ENCODE measurements around the gene DHX8. TPM values are rescaled to one million over a fixed set of nuclear protein-coding genes. Genes with fewer than 3 reads are reported as not detected.
A peak's percentile ranks its signal among the peaks of the same experiment; 100 is the strongest.

DHX8 gene
- total and polyA plus RNA-seq, 2 of the 4 experiments (the other 2 are of a cell fraction) = 21.8 to 50.0 TPM

DNA sequence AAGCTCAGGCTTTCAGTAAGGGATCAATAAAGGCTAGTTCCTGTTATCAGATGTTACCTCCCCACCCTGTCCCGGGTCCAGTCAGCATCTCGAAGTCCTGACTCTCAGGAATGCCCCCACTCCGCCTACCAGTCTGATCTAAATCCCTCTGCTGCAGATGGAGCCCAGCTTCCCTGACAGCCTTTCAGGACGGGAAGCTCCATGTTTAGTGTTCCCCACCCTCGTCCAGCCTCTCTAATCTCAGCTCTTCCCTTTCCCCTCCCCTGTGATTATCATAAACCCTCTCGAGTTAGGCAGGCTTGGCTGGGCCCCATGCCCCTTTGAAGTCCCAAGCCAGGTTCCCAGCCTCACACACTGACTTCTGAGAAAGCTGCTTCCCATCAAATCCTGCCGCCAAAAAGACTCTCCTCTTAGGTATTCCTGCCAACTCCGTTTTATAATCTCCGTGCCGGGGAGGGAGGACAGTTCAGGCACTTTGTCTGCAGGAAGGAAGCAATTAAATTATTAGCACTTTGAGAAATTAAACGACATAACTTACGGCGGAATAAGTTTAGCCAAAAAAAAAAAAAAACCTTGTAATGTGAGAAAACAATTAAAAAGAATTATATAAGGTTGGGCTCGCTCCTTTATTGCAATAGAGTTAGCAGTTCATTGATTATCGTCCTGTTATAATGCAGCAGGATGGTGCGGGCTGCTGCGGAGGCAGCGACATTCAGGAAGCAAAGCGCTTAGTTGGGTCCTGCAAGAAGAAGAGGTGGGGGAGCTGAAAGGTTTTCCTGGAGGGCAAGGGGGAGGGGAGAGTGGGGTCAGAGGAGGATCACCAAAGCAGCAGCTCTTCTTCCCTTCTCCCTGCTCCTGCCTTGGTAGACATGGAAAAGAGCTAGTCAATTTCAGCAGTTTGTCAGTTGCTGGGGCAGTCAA lies 79.2 kb downstream of the DHX8 start:
- TF ChIP-seq SMC3 (IDR thresholded peaks at IDR 0.05; ENCODE audit: low read depth, low read length) = no peak
- no peak for TF ChIP-seq MAZ (IDR thresholded peaks at IDR 0.05; ENCODE audit: borderline replicate concordance, low read depth, low read length)
- TF ChIP-seq RCOR1 (IDR thresholded peaks at IDR 0.05; ENCODE audit: insufficient replicate concordance, low read length) = no peak
- TF ChIP-seq BHLHE40 (IDR thresholded peaks at IDR 0.05; ENCODE audit: low read depth, low read length) = no peak
- no peak for TF ChIP-seq POLR2A (IDR thresholded peaks at IDR 0.05; ENCODE audit: low read depth, low read length)
- TF ChIP-seq RAD21 (IDR thresholded peaks at IDR 0.05; ENCODE audit: low read length) = no peak
- TF ChIP-seq MAFK (IDR thresholded peaks at IDR 0.05; ENCODE audit: low read depth, low read length) = no peak
- TF ChIP-seq, protein P1, sequence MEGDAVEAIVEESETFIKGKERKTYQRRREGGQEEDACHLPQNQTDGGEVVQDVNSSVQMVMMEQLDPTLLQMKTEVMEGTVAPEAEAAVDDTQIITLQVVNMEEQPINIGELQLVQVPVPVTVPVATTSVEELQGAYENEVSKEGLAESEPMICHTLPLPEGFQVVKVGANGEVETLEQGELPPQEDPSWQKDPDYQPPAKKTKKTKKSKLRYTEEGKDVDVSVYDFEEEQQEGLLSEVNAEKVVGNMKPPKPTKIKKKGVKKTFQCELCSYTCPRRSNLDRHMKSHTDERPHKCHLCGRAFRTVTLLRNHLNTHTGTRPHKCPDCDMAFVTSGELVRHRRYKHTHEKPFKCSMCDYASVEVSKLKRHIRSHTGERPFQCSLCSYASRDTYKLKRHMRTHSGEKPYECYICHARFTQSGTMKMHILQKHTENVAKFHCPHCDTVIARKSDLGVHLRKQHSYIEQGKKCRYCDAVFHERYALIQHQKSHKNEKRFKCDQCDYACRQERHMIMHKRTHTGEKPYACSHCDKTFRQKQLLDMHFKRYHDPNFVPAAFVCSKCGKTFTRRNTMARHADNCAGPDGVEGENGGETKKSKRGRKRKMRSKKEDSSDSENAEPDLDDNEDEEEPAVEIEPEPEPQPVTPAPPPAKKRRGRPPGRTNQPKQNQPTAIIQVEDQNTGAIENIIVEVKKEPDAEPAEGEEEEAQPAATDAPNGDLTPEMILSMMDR (conservative IDR thresholded peaks at IDR 0.05; ENCODE audit: low read depth, low read length) = no peak
- TF ChIP-seq, protein P2, sequence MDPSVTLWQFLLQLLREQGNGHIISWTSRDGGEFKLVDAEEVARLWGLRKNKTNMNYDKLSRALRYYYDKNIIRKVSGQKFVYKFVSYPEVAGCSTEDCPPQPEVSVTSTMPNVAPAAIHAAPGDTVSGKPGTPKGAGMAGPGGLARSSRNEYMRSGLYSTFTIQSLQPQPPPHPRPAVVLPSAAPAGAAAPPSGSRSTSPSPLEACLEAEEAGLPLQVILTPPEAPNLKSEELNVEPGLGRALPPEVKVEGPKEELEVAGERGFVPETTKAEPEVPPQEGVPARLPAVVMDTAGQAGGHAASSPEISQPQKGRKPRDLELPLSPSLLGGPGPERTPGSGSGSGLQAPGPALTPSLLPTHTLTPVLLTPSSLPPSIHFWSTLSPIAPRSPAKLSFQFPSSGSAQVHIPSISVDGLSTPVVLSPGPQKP (IDR thresholded peaks at IDR 0.05; ENCODE audit: borderline replicate concordance, low read depth, low read length) = no peak
- no peak for TF ChIP-seq RFX5 (IDR thresholded peaks at IDR 0.05; ENCODE audit: low read depth, low read length)
- TF ChIP-seq, protein P3, sequence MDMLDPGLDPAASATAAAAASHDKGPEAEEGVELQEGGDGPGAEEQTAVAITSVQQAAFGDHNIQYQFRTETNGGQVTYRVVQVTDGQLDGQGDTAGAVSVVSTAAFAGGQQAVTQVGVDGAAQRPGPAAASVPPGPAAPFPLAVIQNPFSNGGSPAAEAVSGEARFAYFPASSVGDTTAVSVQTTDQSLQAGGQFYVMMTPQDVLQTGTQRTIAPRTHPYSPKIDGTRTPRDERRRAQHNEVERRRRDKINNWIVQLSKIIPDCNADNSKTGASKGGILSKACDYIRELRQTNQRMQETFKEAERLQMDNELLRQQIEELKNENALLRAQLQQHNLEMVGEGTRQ (IDR thresholded peaks at IDR 0.05; ENCODE audit: low read depth, low read length) = no peak
- TF ChIP-seq CHD1 (IDR thresholded peaks at IDR 0.05; ENCODE audit: low read depth, low read length) = no peak
- Histone ChIP-seq H2BK5ac (ENCODE audit: low read depth, low read length, poor library complexity, severe bottlenecking) (no peak overlapping the region), H2BK20ac (ENCODE audit: low read depth, low read length) (no peak overlapping the region), H4K8ac (ENCODE audit: low read depth in 2 of 2, low read length in 2 of 2) (no peak overlapping the region), H3K4me2 (ENCODE audit: low read depth, low read length) (no peak overlapping the region), H3K4ac (ENCODE audit: low read depth, low read length) (no peak overlapping the region), H3K4me3 (ENCODE audit: insufficient read depth, low read depth, low read length) (no peak overlapping the region), H2AFZ (replicated peaks; ENCODE audit: low read length, poor library complexity) (peak overlapping the region; percentile 34), H3K18ac (ENCODE audit: low read depth, low read length) (no peak overlapping the region), H2AK5ac (ENCODE audit: low read depth, low read length) (no peak overlapping the region), H3K4me1 (ENCODE audit: control insufficient read depth, insufficient read depth, low read length) (no peaks in the 10 kb centered on the region), H3K56ac (ENCODE audit: extremely low read depth, insufficient read depth, low read length) (no peak overlapping the region), H3K9me1 (ENCODE audit: insufficient read depth, low read length) (no peaks in the 10 kb centered on the region), H3K27me3 (ENCODE audit: control insufficient read depth, insufficient read depth, low read length) (no peaks in the 10 kb centered on the region; the same call in 1 of the 2 replicates), H3K27ac (ENCODE audit: insufficient read depth, low read length) (no peak overlapping the region), H3K14ac (replicated peaks; ENCODE audit: low read depth, low read length) (no peak overlapping the region), H4K20me1 (ENCODE audit: insufficient read depth, low read length) (no peaks in the 10 kb centered on the region), H3K23ac (ENCODE audit: low read depth, low read length) (no peak overlapping the region), H3K9ac (ENCODE audit: low read depth, low read length) (no peak overlapping the region), H2AK9ac (replicated peaks; ENCODE audit: low read depth, low read length, poor library complexity) (no peak overlapping the region), H4K91ac (ENCODE audit: insufficient read depth, low read depth, low read length) (no peak overlapping the region), H4K5ac (ENCODE audit: low read depth, low read length) (no peak overlapping the region), H3K9me3 (ENCODE audit: control insufficient read depth, insufficient read depth, low read length) (no peaks in the 10 kb centered on the region), H3K36me3 (ENCODE audit: control insufficient read depth, insufficient read depth, low read length) (no peaks in the 10 kb centered on the region), H2BK15ac (ENCODE audit: low read depth, low read length) (no peak overlapping the region), H3K79me1 (ENCODE audit: low read depth in 1 of 2, low read length in 2 of 2) (no peaks in the 10 kb centered on the region), H2BK120ac (ENCODE audit: low read depth, low read length) (no peak overlapping the region)
- no TSS peak for BruUV-seq (replicated peaks)
- intact Hi-C loops (cut with micrococcal nuclease) = loop anchor here (2.0 kb wide), 1 partner anchor 42 kb away; no protein-coding TSS in a partner anchor
- in situ Hi-C loops (cut with MboI; ENCODE audit: low sequenced_read_pairs) = no loop called here
- ATAC-seq (ENCODE audit: low read depth) (no peak), DNase-seq (no peak)
- POLR2A ChIA-PET (ENCODE audit: unreplicated experiment) = no interaction called here
- dilution Hi-C loops (cut with HindIII; ENCODE audit: low sequenced_read_pairs, unreplicated experiment) = no loop called here
- WGBS, 2 experiments (ENCODE audit: extremely low coverage in 2 of 2, insufficient read length in 1 of 2) = 42% methylated on average over 8 of the region's 19 CpGs; no CpG with 5 or more reads in 1 of the 2 experiments
- CTCF ChIA-PET = interaction anchor here (0.6 to 1.2 kb wide), 2 partner anchors 12 to 50 kb away, joined by 3 read pairs; no protein-coding TSS in a partner anchor
